Measurements from ENCODE around the gene HMGXB4. TPM values are rescaled to one million over a fixed set of nuclear protein-coding genes. Genes with fewer than 3 reads are reported as not detected.

The HMGXB4 gene
- total and polyA plus RNA-seq, 12 donors = 3.6 to 13.0 (median 9.1) TPM

DNA sequence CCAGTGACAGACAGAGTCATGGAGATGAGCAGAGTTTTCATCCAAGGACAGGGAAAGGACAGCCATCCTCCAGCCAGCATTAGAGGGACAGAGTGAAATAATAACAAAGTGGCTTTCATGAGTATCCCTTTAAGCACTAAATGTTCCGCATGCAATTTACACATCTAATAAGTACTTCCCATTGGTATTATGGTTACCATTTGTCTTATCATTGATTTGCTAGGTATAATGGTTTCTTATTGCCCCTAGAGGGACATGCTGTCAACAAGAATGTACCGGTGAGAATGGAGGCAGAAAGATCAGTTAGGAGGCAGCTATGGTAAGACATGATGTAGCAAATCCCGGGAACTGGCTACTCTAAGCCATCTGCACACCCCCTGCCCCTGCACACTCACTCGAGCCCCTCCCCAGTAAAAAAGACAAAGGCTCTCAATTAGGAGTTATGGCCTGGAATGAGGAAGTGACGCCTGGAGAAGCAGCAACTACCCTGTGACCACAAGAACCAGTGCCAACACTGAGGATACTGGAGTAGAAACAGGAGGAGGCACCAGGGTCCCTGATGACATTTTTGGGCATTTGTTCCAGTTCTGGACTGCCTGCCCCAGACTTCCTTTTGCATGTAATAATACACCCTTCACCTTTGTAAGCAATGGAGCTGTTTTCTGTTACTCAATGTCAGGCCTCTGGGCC lies 30.2 kb upstream of the HMGXB4 start:
- DNase-seq = no peak
- intact Hi-C loops (cut with DNase I) = no loop called here
- 74 to 83% methylated on average over 5 of the region's 5 CpGs for WGBS, 2 donors
- Histone ChIP-seq H3K4me3 (no peak overlapping the region), H3K27ac (no peak overlapping the region), H3K36me3 (no peaks in the 10 kb centered on the region), H3K9me3 (peaks cover 0 to 6% (median 0%) of the 10 kb centered on the region in 11 donors), H3K4me1 (no peaks in the 10 kb centered on the region), H3K27me3 (peaks cover 0 to 67% (median 25%) of the 10 kb centered on the region in 7 donors)
- no peak for ATAC-seq
- TF ChIP-seq, protein P1, sequence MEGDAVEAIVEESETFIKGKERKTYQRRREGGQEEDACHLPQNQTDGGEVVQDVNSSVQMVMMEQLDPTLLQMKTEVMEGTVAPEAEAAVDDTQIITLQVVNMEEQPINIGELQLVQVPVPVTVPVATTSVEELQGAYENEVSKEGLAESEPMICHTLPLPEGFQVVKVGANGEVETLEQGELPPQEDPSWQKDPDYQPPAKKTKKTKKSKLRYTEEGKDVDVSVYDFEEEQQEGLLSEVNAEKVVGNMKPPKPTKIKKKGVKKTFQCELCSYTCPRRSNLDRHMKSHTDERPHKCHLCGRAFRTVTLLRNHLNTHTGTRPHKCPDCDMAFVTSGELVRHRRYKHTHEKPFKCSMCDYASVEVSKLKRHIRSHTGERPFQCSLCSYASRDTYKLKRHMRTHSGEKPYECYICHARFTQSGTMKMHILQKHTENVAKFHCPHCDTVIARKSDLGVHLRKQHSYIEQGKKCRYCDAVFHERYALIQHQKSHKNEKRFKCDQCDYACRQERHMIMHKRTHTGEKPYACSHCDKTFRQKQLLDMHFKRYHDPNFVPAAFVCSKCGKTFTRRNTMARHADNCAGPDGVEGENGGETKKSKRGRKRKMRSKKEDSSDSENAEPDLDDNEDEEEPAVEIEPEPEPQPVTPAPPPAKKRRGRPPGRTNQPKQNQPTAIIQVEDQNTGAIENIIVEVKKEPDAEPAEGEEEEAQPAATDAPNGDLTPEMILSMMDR (IDR thresholded peaks at IDR 0.05) = no peak

GRCh38 chr22:35229865-35230264 lies 27.4 kb upstream of the HMGXB4 start:
- no peak for ATAC-seq
- WGBS, 2 donors = 75 to 83% methylated on average over 7 of the region's 7 CpGs
- Histone ChIP-seq H3K9me3 (peaks cover 0 to 6% (median 0%) of the 10 kb centered on the region in 11 donors), H3K4me1 (no peaks in the 10 kb centered on the region), H3K27ac (no peak overlapping the region), H3K36me3 (no peaks in the 10 kb centered on the region), H3K27me3 (peaks cover 0 to 53% (median 25%) of the 10 kb centered on the region in 7 donors), H3K4me3 (no peak overlapping the region)
- TF ChIP-seq, protein P1 (IDR thresholded peaks at IDR 0.05) = no peak
- no peak for DNase-seq
- intact Hi-C loops (cut with DNase I) = no loop called here

- peaks cover 0 to 10% (median 0%) of the 10 kb centered on the region in 11 donors for H3K9me3 ChIP-seq
- no peak for DNase-seq
- TF ChIP-seq, protein P1 (IDR thresholded peaks at IDR 0.05) = no peak
- peaks cover 0 to 49% (median 25%) of the 10 kb centered on the region in 7 donors for H3K27me3 ChIP-seq
- no peak overlapping the region for H3K27ac ChIP-seq
- no peaks in the 10 kb centered on the region for H3K36me3 ChIP-seq
- no peaks in the 10 kb centered on the region for H3K4me1 ChIP-seq
- intact Hi-C loops (cut with DNase I) = no loop called here
- ATAC-seq = no peak
- no peak overlapping the region for H3K4me3 ChIP-seq
These were observed 26.9 kb upstream of the HMGXB4 start for GRCh38 chr22:35230417-35230816.

DNA sequence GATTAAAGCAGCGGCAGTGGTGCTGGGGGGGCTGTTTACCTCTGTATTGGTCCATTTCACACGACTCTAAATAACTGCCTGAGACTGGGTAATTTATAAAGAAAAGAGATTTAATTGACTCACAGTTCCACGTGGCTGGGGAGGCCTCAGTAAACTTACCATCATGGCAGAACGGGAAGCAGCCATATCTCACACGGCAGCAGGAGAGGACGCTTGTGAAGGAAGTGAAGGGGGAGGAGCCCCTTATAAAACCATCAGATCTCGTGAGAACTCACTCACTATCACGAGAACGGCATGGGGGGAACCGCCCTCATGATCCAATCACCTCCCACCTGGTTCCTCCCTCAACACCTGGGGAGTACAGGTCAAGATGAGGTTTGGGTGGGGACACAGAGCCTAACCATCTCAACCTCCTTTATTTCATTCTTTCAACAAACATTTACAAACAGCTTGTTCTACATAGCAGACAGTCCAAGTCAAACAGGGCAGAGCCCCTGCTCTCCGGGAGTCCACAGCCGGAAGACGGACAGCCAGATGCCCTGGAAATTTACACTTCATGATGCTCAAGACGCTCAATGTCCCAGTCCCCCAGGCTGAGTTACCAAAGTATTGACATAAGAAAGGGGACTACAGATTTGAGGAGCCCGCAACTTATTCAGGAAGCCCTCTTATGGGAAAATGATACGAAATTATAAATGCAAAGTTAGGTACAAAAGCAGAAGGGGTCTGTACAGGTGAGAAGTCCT lies 26.3 kb upstream of the HMGXB4 start:
- peaks cover 0 to 14% (median 0%) of the 10 kb centered on the region in 11 donors for H3K9me3 ChIP-seq
- WGBS, 2 donors = 46 to 50% methylated on average over 16 of the region's 16 CpGs
- H3K27me3 ChIP-seq = peaks cover 0 to 48% (median 25%) of the 10 kb centered on the region in 7 donors
- no peaks in the 10 kb centered on the region for H3K4me1 ChIP-seq
- no peak overlapping the region for H3K4me3 ChIP-seq
- intact Hi-C loops (cut with DNase I) = no loop called here
- H3K27ac ChIP-seq = no peak overlapping the region
- TF ChIP-seq, protein P1 (IDR thresholded peaks at IDR 0.05) = no peak
- DNase-seq (no peak), ATAC-seq (no peak)
- H3K36me3 ChIP-seq = no peaks in the 10 kb centered on the region

Data from heart right ventricle (tissue), 16 donors.